HG03457 (cell line): ENCODE measurements around the gene PTPRG.

ENCODE experiments used
- ATAC-seq: cut with Tn5 transposase; IDR thresholded peaks from one replicate; pipeline ENCODE4 v1.9.1; 2021; ENCODE audit warnings: moderate number of reproducible peaks; ENCODE audit not compliant: unreplicated experiment

The PTPRG gene

GRCh38 chr3:61648481-61648880 lies 87.1 kb downstream of the PTPRG start:
- no peak for ATAC-seq

- ATAC-seq, result no peak
These were observed 88.2 kb downstream of the PTPRG start for GRCh38 chr3:61649381-61650170.

- no peak for ATAC-seq
These were observed 88.9 kb downstream of the PTPRG start for GRCh38 chr3:61650276-61650675.

- ATAC-seq, result no peak
These were observed 89.5 kb downstream of the PTPRG start for GRCh38 chr3:61650719-61651410.

- no peak for ATAC-seq
These were observed 96.3 kb downstream of the PTPRG start for GRCh38 chr3:61657689-61658088.

- no peak for ATAC-seq
These were observed 101.5 kb downstream of the PTPRG start for GRCh38 chr3:61662861-61663260.

- no peak for ATAC-seq
These were observed 102.2 kb downstream of the PTPRG start for GRCh38 chr3:61663356-61664104.

GRCh38 chr3:61664105-61664482 lies 102.7 kb downstream of the PTPRG start:
- ATAC-seq, result no peak

GRCh38 chr3:61665121-61665520 lies 103.8 kb downstream of the PTPRG start:
- no peak for ATAC-seq

GRCh38 chr3:61665987-61666386 lies 104.6 kb downstream of the PTPRG start:
- ATAC-seq, result no peak

GRCh38 chr3:61666615-61667330 lies 105.4 kb downstream of the PTPRG start:
- no peak for ATAC-seq

GRCh38 chr3:61667383-61667782 lies 106.0 kb downstream of the PTPRG start:
- no peak for ATAC-seq

GRCh38 chr3:61667814-61668213 lies 106.4 kb downstream of the PTPRG start:
- no peak for ATAC-seq

- ATAC-seq, result no peak
These were observed 107.0 kb downstream of the PTPRG start for GRCh38 chr3:61668317-61668864.

- ATAC-seq, result no peak
These were observed 107.8 kb downstream of the PTPRG start for GRCh38 chr3:61669203-61669602.

GRCh38 chr3:61669668-61670299 lies 108.4 kb downstream of the PTPRG start:
- ATAC-seq, result no peak

GRCh38 chr3:61673651-61674050 lies 112.3 kb downstream of the PTPRG start:
- no peak for ATAC-seq

- ATAC-seq, result no peak
These were observed 113.2 kb downstream of the PTPRG start for GRCh38 chr3:61674596-61674995.

GRCh38 chr3:61679026-61679425 lies 117.7 kb downstream of the PTPRG start:
- no peak for ATAC-seq

GRCh38 chr3:61680617-61681016 lies 119.2 kb downstream of the PTPRG start:
- ATAC-seq, result no peak
